NCI-H2196 treated with DMSO at 0.1 percent for 48 hours (cell line): ENCODE measurements around the gene CCDC91.
"Not testable (repeated sequence)": the region's sequence is repeated elsewhere in the genome, so short reads cannot be mapped to it uniquely, and the experiment has no call there.

Experiments used
- DNase-seq: peaks from one replicate; lab custom pipeline; 2025; ENCODE audit not compliant: unreplicated experiment; lab: John Stamatoyannopoulos, UW

The CCDC91 gene

GRCh38 chr12:28351414-28351813, 161.2 kb downstream of the CCDC91 start:
- DNase-seq, result no peak

GRCh38 chr12:28355161-28355560, 164.9 kb downstream of the CCDC91 start:
- no peak for DNase-seq

GRCh38 chr12:28360253-28360652, 170.0 kb downstream of the CCDC91 start:
- no peak for DNase-seq

- no peak for DNase-seq
Measured at GRCh38 chr12:28367326-28367725, 177.1 kb downstream of the CCDC91 start.

- DNase-seq, result no peak
Measured at GRCh38 chr12:28367993-28368392, 177.7 kb downstream of the CCDC91 start.

GRCh38 chr12:28369483-28369882, 179.2 kb downstream of the CCDC91 start:
- DNase-seq, result no peak

GRCh38 chr12:28374556-28374955, 184.3 kb downstream of the CCDC91 start:
- no peak for DNase-seq

GRCh38 chr12:28378736-28379135, 188.5 kb downstream of the CCDC91 start:
- no peak for DNase-seq

- DNase-seq, result not testable (repeated sequence)
Measured at GRCh38 chr12:28379779-28380178, 189.5 kb downstream of the CCDC91 start.

- no peak for DNase-seq
Measured at GRCh38 chr12:28383368-28383767, 193.1 kb downstream of the CCDC91 start.

GRCh38 chr12:28388879-28389278, 198.6 kb downstream of the CCDC91 start:
- DNase-seq, result no peak

GRCh38 chr12:28390206-28390605, 199.9 kb downstream of the CCDC91 start:
- no peak for DNase-seq

GRCh38 chr12:28390761-28391385, 200.6 kb downstream of the CCDC91 start:
- DNase-seq, result no peak

GRCh38 chr12:28409892-28410291, 219.6 kb downstream of the CCDC91 start:
- no peak for DNase-seq

GRCh38 chr12:28413460-28414109, 223.3 kb downstream of the CCDC91 start:
- DNase-seq, result no peak

- no peak for DNase-seq
Measured at GRCh38 chr12:28415755-28416154, 225.5 kb downstream of the CCDC91 start.

- DNase-seq, result no peak
Measured at GRCh38 chr12:28421374-28421773, 231.1 kb downstream of the CCDC91 start.

- DNase-seq, result no peak
Measured at GRCh38 chr12:28424965-28425364, 234.7 kb downstream of the CCDC91 start.

GRCh38 chr12:28425526-28425925, 235.3 kb downstream of the CCDC91 start:
- DNase-seq, result no peak

GRCh38 chr12:28427046-28427445, 236.8 kb downstream of the CCDC91 start:
- no peak for DNase-seq

- no peak for DNase-seq
Measured at GRCh38 chr12:28440081-28440608, 249.9 kb downstream of the CCDC91 start.

- DNase-seq, result no peak
Measured at GRCh38 chr12:28442101-28442500, 251.8 kb downstream of the CCDC91 start.

GRCh38 chr12:28443337-28443736, 253.1 kb downstream of the CCDC91 start:
- DNase-seq, result no peak
